Osteoblast (primary cell): ENCODE measurements around the gene HOXB6. TPM values are rescaled to one million over a fixed set of nuclear protein-coding genes. Genes with fewer than 3 reads are reported as not detected.

Experiments used
- DNase-seq: peaks from one replicate; pipeline ENCODE4 v3.0.0; 2011; ENCODE audit warnings: low spot score, mixed read lengths; ENCODE audit not compliant: insufficient read length; ENCODE audit errors: missing footprints
- H2AFZ ChIP-seq: 2 replicates; pipeline ENCODE4 v1.6.0; 2011; ENCODE audit warnings: mild to moderate bottlenecking, low read length
- H3K27ac ChIP-seq: 2 replicates; pipeline ENCODE4 v1.5.1; 2011; ENCODE audit warnings: mild to moderate bottlenecking, low read depth, low read length, moderate library complexity
- H3K27me3 ChIP-seq: 2 replicates; pipeline ENCODE4 v1.6.0; 2012; ENCODE audit warnings: mild to moderate bottlenecking, control low read depth, inconsistent platforms, low read length, moderate library complexity; ENCODE audit not compliant: insufficient read depth
- H3K36me3 ChIP-seq: 2 replicates; pipeline ENCODE4 v1.5.1; 2011; ENCODE audit warnings: mild to moderate bottlenecking, low read length, control low read depth, moderate library complexity; ENCODE audit not compliant: insufficient read depth
- H3K4me1 ChIP-seq: 2 replicates; pipeline ENCODE4 v1.5.1; 2011; ENCODE audit warnings: mild to moderate bottlenecking, low read length, control low read depth, moderate library complexity; ENCODE audit not compliant: insufficient read depth
- H3K4me2 ChIP-seq: 2 replicates; pipeline ENCODE4 v1.6.0; 2011; ENCODE audit warnings: mild to moderate bottlenecking, low read length; ENCODE audit not compliant: insufficient read depth
- H3K4me3 ChIP-seq: fragments of 200-600 bp; sonication (generic); 3 replicates; pipeline ENCODE4 v1.5.1; 2012; ENCODE audit warnings: mild to moderate bottlenecking, low read length, inconsistent platforms; ENCODE audit not compliant: insufficient read depth
- H3K79me2 ChIP-seq: 2 replicates; pipeline ENCODE4 v1.6.0; 2012; ENCODE audit warnings: mild to moderate bottlenecking, low read length, control low read depth, inconsistent platforms; ENCODE audit not compliant: insufficient read depth
- H3K9me3 ChIP-seq: 2 replicates; pipeline ENCODE4 v1.5.1; 2011; ENCODE audit warnings: low read depth, low read length, control low read depth
- H4K20me1 ChIP-seq: 2 replicates; pipeline ENCODE4 v1.6.0; 2012; ENCODE audit warnings: mild to moderate bottlenecking, low read length, control low read depth; ENCODE audit not compliant: insufficient read depth
- CTCF ChIP-seq: IDR thresholded peaks from 2 replicates; pipeline ENCODE4 v1.5.1; 2011; ENCODE audit warnings: mild to moderate bottlenecking, low read depth, low read length, moderate library complexity; ENCODE audit errors: extremely low read depth
- total RNA-seq: library from RNA; depleted of rRNA; stranded (reverse); fragments of >200 nt; gene quantifications from 2 replicates; pipeline ENCODE4 v1.2.3, GENCODE V29; 2012

Gene HOXB6
- total RNA-seq, 1 donor, result 0.72 TPM

- peaks cover 98% of the 10 kb centered on the region for H3K27me3 ChIP-seq
- H3K4me2 ChIP-seq, result no peak overlapping the region
- H3K27ac ChIP-seq, result no peak overlapping the region
- no peak overlapping the region for H2AFZ ChIP-seq
- no peak for TF ChIP-seq CTCF
- no peaks in the 10 kb centered on the region for H3K9me3 ChIP-seq
- H4K20me1 ChIP-seq, result peaks cover 3% of the 10 kb centered on the region
- H3K4me1 ChIP-seq, result no peaks in the 10 kb centered on the region
- H3K36me3 ChIP-seq, result no peaks in the 10 kb centered on the region
- H3K4me3 ChIP-seq, result no peak overlapping the region
- no peaks in the 10 kb centered on the region for H3K79me2 ChIP-seq
- no peak for DNase-seq
Observed at GRCh38 chr17:48605991-48606891, 1.5 kb upstream of the HOXB6 start.

GRCh38 chr17:48605409-48605919 lies 678 bp upstream of the HOXB6 start:
- H4K20me1 ChIP-seq, result peaks cover 3% of the 10 kb centered on the region
- H3K4me2 ChIP-seq, result no peak overlapping the region
- H3K79me2 ChIP-seq, result no peaks in the 10 kb centered on the region
- no peak overlapping the region for H3K4me3 ChIP-seq
- H3K36me3 ChIP-seq, result no peaks in the 10 kb centered on the region
- H3K27ac ChIP-seq, result no peak overlapping the region
- DNase-seq, result no peak
- H2AFZ ChIP-seq, result no peak overlapping the region
- TF ChIP-seq CTCF, result no peak
- peaks cover 98% of the 10 kb centered on the region for H3K27me3 ChIP-seq
- H3K4me1 ChIP-seq, result no peaks in the 10 kb centered on the region
- no peaks in the 10 kb centered on the region for H3K9me3 ChIP-seq

- Histone ChIP-seq H3K27ac (no peak overlapping the region), H3K27me3 (peaks cover 98% of the 10 kb centered on the region)
Observed at GRCh38 chr17:48603959-48604769, 622 bp downstream of the HOXB6 start.

More at GRCh38 chr17:48603959-48604769, 622 bp downstream of the HOXB6 start:
- Histone ChIP-seq H3K4me2 (no peak overlapping the region), H3K4me3 (no peak overlapping the region), H3K4me1 (no peaks in the 10 kb centered on the region), H3K9me3 (no peaks in the 10 kb centered on the region), H4K20me1 (peaks cover 3% of the 10 kb centered on the region), H3K36me3 (no peaks in the 10 kb centered on the region), H3K79me2 (no peaks in the 10 kb centered on the region), H2AFZ (no peak overlapping the region)
- DNase-seq, result no peak
- no peak for TF ChIP-seq CTCF
